H1 (cell line): Measurements from ENCODE around the gene SPAG16.

Experiments
- ATF3 ChIP-seq: IDR thresholded peaks from 2 replicates; pipeline ENCODE4 v1.6.1; 2011; ENCODE audit warnings: low read depth, mild to moderate bottlenecking, low read length; ENCODE audit not compliant: insufficient read depth
- CBX8 ChIP-seq: fragments of 300-800, 300-1000 bp; sonication (generic); IDR thresholded peaks from 2 replicates; pipeline ENCODE4 v1.7.1; 2016; ENCODE audit warnings: low read depth, low read length, borderline replicate concordance
- EZH2 ChIP-seq: fragments of 200-600 bp; sonication (generic); IDR thresholded peaks from 2 replicates; pipeline ENCODE4 v1.7.1; 2012; ENCODE audit warnings: low read depth, mild to moderate bottlenecking, moderate library complexity, low read length, inconsistent platforms; ENCODE audit not compliant: severe bottlenecking
- KDM1A ChIP-seq: fragments of 200-600, 300-600 bp; sonication (generic); IDR thresholded peaks from 2 replicates; pipeline ENCODE4 v1.7.1; 2016; ENCODE audit warnings: mild to moderate bottlenecking, low read length, borderline replicate concordance
- POLR2A ChIP-seq, 2 experiments: IDR thresholded peaks; 1 replicate in 1 of 2; 2 replicates in 1 of 2; pipeline ENCODE4 v1.6.1; 2011; ENCODE audit warnings: low read depth in 2 of 2, low read length in 2 of 2, mild to moderate bottlenecking in 2 of 2; ENCODE audit errors: control extremely low read depth in 1 of 2
- POLR2AphosphoS5 ChIP-seq: IDR thresholded peaks from 2 replicates; pipeline ENCODE4 v1.6.1; 2011; ENCODE audit warnings: low read depth, low read length
- SP2 ChIP-seq: IDR thresholded peaks from 2 replicates; pipeline ENCODE4 v1.6.1; 2012; ENCODE audit warnings: mild to moderate bottlenecking, low read length, inconsistent platforms
- USF2 ChIP-seq: IDR thresholded peaks from 2 replicates; pipeline ENCODE4 v1.6.1; 2011; ENCODE audit warnings: low read length, improper control_type of control experiment
- ZNF274 ChIP-seq: IDR thresholded peaks from 2 replicates; pipeline ENCODE4 v1.7.0; 2012; ENCODE audit warnings: low read length, borderline replicate concordance; ENCODE audit errors: extremely low read depth
- TF ChIP-seq, protein P1 (sequence below), 3 experiments: IDR thresholded peaks; 1 replicate in 2 of 3; 2 replicates in 1 of 3; pipeline versions ENCODE4 v1.5.1 to v1.6.1; 2011; ENCODE audit warnings: low read length in 3 of 3, mild to moderate bottlenecking in 3 of 3, inconsistent platforms in 2 of 3, low read depth in 1 of 3, moderate library complexity in 1 of 3; ENCODE audit not compliant: insufficient read depth in 1 of 3; ENCODE audit errors: control extremely low read depth in 1 of 3

GRCh38 chr2:213281156-213281555 is 3.1 kb upstream of the SPAG16 start:
- TF ChIP-seq EZH2 (no peak), SP2 (no peak), ATF3 (no peak), USF2 (no peak), KDM1A (no peak), CBX8 (no peak), POLR2A (IDR thresholded peaks at IDR 0.05; ENCODE audit: control extremely low read depth in 1 of 2, low read depth in 2 of 2, low read length in 2 of 2) (no peak), ZNF274 (no peak), POLR2AphosphoS5 (no peak)
- TF ChIP-seq, protein P1, sequence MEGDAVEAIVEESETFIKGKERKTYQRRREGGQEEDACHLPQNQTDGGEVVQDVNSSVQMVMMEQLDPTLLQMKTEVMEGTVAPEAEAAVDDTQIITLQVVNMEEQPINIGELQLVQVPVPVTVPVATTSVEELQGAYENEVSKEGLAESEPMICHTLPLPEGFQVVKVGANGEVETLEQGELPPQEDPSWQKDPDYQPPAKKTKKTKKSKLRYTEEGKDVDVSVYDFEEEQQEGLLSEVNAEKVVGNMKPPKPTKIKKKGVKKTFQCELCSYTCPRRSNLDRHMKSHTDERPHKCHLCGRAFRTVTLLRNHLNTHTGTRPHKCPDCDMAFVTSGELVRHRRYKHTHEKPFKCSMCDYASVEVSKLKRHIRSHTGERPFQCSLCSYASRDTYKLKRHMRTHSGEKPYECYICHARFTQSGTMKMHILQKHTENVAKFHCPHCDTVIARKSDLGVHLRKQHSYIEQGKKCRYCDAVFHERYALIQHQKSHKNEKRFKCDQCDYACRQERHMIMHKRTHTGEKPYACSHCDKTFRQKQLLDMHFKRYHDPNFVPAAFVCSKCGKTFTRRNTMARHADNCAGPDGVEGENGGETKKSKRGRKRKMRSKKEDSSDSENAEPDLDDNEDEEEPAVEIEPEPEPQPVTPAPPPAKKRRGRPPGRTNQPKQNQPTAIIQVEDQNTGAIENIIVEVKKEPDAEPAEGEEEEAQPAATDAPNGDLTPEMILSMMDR (IDR thresholded peaks at IDR 0.05; ENCODE audit: control extremely low read depth in 1 of 3, insufficient read depth in 1 of 3, low read depth in 1 of 3, low read length in 3 of 3): no peak
